Mammary epithelial cell (primary cell): ENCODE measurements around the gene SYNE4.

Experiments
- CTCF ChIP-seq, 2 donors: IDR thresholded peaks in 1 of 2; conservative IDR thresholded peaks in 1 of 2; 2 replicates each; pipeline ENCODE4 v1.5.1; 2011 to 2012; ENCODE audit warnings: inconsistent platforms in 2 of 2, low read length in 2 of 2, mild to moderate bottlenecking in 2 of 2, control low read depth in 1 of 2, low read depth in 1 of 2; ENCODE audit not compliant: insufficient read depth in 1 of 2; ENCODE audit errors: extremely low read depth in 1 of 2
- EZH2 ChIP-seq: IDR thresholded peaks from 2 replicates; pipeline ENCODE4 v1.6.1; 2012; ENCODE audit warnings: low read length, inconsistent platforms, borderline replicate concordance

DNA sequence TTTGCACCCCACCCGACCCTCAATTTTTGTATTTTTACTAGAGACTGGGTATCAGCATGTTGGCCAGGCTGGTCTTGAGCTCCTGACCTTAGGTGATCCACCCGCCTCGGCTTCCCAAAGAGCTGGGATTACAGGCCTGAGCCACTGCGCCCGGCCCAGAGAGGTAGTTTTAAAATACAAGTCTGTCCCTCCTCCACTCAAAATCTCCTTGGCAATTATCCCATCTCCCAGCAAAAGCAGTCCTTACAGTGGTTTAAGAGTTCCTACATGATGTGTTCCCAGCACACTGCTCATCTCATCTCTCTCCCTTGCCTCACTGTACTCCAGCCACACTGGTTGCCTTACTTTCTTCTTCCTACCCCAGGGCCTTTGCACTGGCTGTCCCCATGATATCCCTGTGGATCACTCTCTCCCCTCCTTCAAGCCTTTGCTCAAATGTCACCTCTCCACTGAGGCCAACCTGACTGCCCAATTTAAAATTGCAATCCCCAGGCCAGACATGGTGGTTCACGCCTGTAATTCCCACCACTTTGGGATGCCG lies 48.1 kb downstream of the SYNE4 start:
- TF ChIP-seq CTCF (conservative IDR thresholded peaks at IDR 0.05 in 1 of 2, IDR thresholded peaks at IDR 0.05 in 1 of 2; ENCODE audit: extremely low read depth in 1 of 2, insufficient read depth in 1 of 2, low read depth in 1 of 2, low read length in 2 of 2): no peak
- no peak for TF ChIP-seq EZH2
